Measurements from ENCODE around the gene INTS4. TPM values are rescaled to one million over a fixed set of nuclear protein-coding genes. Genes with fewer than 3 reads are reported as not detected.

The INTS4 gene
- total and polyA plus RNA-seq, 2 of the 8 experiments (the other 6 are each of a cell fraction or from before 2014, with no cell fraction given), result 27.0 to 31.3 TPM

DNA sequence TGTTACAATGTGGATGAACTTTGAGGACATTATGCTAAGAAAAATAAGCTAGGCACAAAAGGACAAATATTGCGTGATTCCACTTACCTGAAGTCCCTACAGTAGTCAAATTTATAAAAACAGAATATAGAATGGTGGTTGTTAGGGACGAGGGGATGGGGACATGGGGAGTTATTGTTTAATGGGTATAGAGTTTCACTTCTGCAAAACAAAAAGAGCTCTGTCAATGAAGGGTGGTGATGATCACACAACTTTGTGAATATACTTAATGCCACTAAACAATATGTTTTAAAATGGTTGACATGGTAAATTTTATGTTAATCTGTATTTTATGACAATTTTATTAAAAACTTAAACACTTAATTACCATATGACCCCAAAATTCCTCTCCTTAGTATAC, 26.1 kb downstream of the INTS4 start:
- Histone ChIP-seq H3K27me3 (replicated peaks in 1 of 4; ENCODE audit: control insufficient read depth in 3 of 4, extremely low read depth in 1 of 4, insufficient read depth in 3 of 4, low read length in 3 of 4) (no peaks in the 10 kb centered on the region), H3K23me2 (ENCODE audit: low read depth, low read length) (0 out of 2 replicates have a peak, but pooled peaks cover 1% of the 10 kb centered on the region), H3K9ac (replicated peaks in 1 of 4; ENCODE audit: extremely low read depth in 1 of 4, low read depth in 3 of 4, low read length in 3 of 4) (no peak overlapping the region), H3K36me3 (ENCODE audit: control insufficient read depth in 2 of 4, insufficient read depth in 4 of 4, low read length in 3 of 4) (no peaks in the 10 kb centered on the region), H4K8ac (ENCODE audit: extremely low read depth, insufficient read depth, low read length) (no peak overlapping the region), H3K79me2 (ENCODE audit: control insufficient read depth in 1 of 2, insufficient read depth in 2 of 2, low read length in 2 of 2) (no peaks in the 10 kb centered on the region), H2BK5ac (ENCODE audit: low read depth, low read length) (no peak overlapping the region), H3K4ac (replicated peaks; ENCODE audit: insufficient read length, low read depth, low read length) (no peak overlapping the region), H3K23ac (ENCODE audit: insufficient read length) (no peak overlapping the region), H2BK15ac (ENCODE audit: low read length) (no peak overlapping the region), H3K27ac (ENCODE audit: low read depth, low read length) (no peak overlapping the region), H4K20me1 (replicated peaks in 1 of 2; ENCODE audit: control insufficient read depth in 1 of 2, insufficient read depth in 2 of 2, low read length in 2 of 2) (no peaks in the 10 kb centered on the region), H3K4me3 (ENCODE audit: extremely low read depth in 1 of 4, insufficient read depth in 2 of 4, low read depth in 3 of 4, low read length in 4 of 4) (no peak overlapping the region), H3K4me2 (ENCODE audit: insufficient read depth in 1 of 2, low read depth in 2 of 2, low read length in 2 of 2) (no peak overlapping the region), H2BK20ac (ENCODE audit: low read length) (no peak overlapping the region), H2BK120ac (replicated peaks; ENCODE audit: low read depth, low read length) (no peak overlapping the region), H3K18ac (ENCODE audit: extremely low read depth, low read length) (no peak overlapping the region), H4K5ac (ENCODE audit: insufficient read length, low read depth, low read length) (no peak overlapping the region), H3K4me1 (replicated peaks in 1 of 4; ENCODE audit: control insufficient read depth in 3 of 4, insufficient read depth in 4 of 4, low read length in 3 of 4) (no peaks in the 10 kb centered on the region), H2AK5ac (ENCODE audit: low read depth, low read length) (no peak overlapping the region), H3K9me3 (ENCODE audit: insufficient read depth in 2 of 2, low read depth in 1 of 2, low read length in 1 of 2) (no peaks in the 10 kb centered on the region), H3K56ac (replicated peaks; ENCODE audit: insufficient read length, low read depth, low read length) (no peak overlapping the region), H2AFZ (ENCODE audit: low read length) (no peak overlapping the region), H2BK12ac (ENCODE audit: low read depth, low read length) (no peak overlapping the region), H3K79me1 (ENCODE audit: low read depth, low read length) (no peaks in the 10 kb centered on the region), H4K91ac (replicated peaks; ENCODE audit: insufficient read length, low read length) (no peak overlapping the region), H3K14ac (ENCODE audit: insufficient read length) (no peak overlapping the region)
- DNase-seq (ENCODE audit: low read depth in 1 of 2, low spot score in 2 of 2) (no peak), FAIRE-seq (no peak)
- ChIA-PET POLR2A (ENCODE audit: partially characterized antibody) (no interaction called here), CTCF (ENCODE audit: partially characterized antibody) (no interaction called here)
- 85% methylated on average over 2 of the region's 2 CpGs; no CpG with 5 or more reads in 1 of the 2 experiments for WGBS, 2 experiments (ENCODE audit: extremely low coverage in 1 of 2, insufficient coverage in 1 of 2, insufficient read length in 1 of 2, insufficient replicate concordance in 2 of 2, low coverage in 1 of 2, low lambda C conversion rate in 2 of 2, missing lambda C conversion rate in 1 of 2)
- TF ChIP-seq SAP30 (IDR thresholded peaks at IDR 0.05; ENCODE audit: insufficient read depth, insufficient replicate concordance, low read length) (no peak), CHD1 (IDR thresholded peaks at IDR 0.05; ENCODE audit: low read depth, low read length) (no peak), SIX5 (IDR thresholded peaks at IDR 0.05; ENCODE audit: low read depth, low read length) (no peak), KDM4A (IDR thresholded peaks at IDR 0.05; ENCODE audit: low read depth, low read length, severe bottlenecking) (no peak)
- TF ChIP-seq, protein P1, sequence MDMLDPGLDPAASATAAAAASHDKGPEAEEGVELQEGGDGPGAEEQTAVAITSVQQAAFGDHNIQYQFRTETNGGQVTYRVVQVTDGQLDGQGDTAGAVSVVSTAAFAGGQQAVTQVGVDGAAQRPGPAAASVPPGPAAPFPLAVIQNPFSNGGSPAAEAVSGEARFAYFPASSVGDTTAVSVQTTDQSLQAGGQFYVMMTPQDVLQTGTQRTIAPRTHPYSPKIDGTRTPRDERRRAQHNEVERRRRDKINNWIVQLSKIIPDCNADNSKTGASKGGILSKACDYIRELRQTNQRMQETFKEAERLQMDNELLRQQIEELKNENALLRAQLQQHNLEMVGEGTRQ (IDR thresholded peaks at IDR 0.05; ENCODE audit: low read length), result no peak
